GM20431 (cell line): ENCODE results near the gene SYNJ2.
"Not testable (repeated sequence)": the region's sequence is repeated elsewhere in the genome, so short reads cannot be mapped to it uniquely, and the experiment has no call there.

Experiments used
- in situ Hi-C: fragments of 300-500 bp; cut with MseI, MboI; formaldehyde crosslinking; loops from one replicate; pipeline ENCODE4 v1.15.0; 2020; ENCODE audit warnings: low sequenced_read_pairs; ENCODE audit not compliant: unreplicated experiment

SYNJ2 gene

DNA sequence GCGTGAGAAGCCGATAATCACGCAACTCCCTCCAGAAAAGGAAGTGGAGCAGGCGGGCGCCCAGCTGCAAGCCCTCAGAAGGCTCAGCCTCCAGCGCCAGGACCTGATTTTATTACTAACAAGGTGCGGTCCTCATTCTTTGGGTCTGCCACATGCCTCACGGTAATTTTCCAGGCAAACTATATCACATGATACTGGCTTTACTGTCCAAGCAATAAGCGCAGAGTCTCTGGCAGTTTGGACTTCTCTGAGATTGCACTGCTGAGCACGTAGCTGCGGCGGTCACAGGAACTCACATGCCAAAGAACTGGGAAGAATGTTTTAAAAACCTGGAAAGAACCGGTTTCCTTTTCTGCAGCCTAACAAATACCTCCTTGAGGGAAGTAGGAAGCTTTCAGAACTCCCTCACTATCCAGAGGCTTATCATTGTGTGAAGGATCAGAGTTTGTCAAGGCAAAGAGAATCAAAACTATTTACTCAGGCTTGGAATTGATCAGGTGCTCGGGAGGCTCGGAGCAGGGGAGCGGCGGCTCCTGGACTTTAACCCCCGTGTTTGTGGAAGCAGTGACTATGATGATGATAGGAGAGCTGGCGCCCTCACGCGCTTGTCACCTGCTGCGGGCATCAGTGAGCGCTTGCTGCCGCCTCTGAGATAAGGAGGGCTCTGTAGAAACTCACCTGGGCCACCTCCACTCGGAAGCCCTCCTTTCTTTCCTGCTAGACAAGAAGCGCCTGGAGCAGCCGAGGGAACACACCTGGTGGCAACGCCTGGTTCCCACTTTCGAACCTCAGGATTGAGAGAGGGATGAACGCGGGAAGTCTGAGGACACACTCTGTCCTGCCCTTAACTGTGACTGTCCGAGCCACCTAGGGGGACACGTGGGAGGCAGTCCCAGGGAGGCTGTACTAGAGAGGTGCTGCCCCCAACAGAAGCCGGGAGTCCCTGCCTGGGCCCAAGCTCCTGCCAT, 27.2 kb upstream of the SYNJ2 start:
- in situ Hi-C loops = no loop called here

DNA sequence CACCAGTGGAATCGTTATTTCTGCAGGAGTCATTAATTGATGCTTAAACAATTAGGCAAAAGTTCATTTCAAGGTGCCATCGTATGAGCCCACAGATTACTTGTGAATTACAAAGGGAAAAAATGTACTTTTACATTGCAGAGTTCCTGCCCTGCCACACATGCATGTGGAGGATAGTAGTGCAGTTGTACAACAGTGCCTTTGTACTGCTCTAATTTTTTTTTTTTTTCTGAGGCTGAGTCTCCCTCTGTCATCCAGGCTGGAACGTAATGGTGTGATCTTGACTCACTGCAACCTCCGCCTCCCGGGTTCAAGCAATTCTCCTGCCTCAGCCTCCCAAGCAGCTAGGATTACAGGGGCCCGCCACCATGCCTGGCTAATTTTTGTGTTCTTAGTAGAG, 26.0 kb upstream of the SYNJ2 start:
- in situ Hi-C loops = no loop called here

DNA sequence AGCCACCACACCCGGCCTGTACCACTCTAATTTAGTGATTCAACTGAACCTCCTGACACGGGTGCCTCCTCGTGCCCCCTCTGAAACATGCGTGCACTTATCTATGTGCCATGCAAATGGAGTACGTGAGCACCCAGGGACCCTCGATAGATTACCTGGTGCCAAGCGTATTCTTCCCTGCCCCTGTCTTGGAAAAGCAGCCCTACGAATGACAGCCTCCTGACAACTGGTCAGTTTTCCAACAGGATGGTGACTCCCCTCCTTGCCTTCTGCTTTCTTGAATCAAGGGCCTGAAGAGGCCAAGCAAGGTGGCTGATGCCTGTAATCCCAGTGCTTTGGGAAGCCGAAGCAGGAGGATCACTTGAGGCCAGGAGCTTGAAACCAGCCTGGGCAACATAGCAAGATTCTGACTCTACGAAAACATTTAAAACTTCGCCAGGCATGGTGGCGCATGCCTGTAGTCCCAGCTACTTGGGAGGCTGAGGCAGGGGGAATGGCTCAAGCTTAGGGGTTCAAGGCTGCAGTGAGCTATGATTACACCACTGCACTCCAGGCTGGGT, 25.4 kb upstream of the SYNJ2 start:
- in situ Hi-C loops = no loop called here

DNA sequence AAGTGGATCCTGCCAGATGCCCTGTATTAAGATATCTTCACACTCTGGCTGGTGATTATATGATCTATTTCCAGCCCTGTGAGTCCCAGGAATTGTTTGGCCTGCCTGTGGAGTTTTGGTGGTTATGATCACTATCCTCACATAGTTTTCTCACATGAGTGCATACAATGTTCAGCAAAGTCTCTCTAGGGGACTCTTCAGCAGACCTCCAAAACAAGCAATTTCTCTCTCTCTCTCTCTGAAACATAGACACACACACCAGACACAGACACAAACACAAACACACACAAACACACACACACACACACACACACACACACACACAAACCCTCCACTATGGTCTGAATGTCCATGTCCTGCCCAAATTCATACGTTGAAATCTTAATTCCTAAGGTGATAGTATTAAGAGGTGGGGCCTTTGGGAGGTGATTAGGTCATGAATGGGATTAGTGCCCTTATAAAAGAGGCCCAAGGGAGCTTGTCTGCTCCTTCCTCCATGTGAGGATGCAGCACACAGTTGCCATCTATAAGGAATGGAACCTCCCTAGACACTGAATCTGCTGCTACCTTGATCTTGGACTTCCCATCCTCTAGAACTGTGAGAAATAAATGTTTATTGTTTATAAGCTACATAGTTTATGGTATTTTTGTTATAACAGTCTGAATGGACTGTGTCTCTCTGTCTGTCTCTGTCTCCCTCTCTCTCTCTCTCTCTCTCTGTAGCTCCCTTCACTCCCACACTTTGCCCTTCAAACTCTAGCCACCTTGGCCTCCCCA, 22.0 kb upstream of the SYNJ2 start:
- in situ Hi-C loops = no loop called here

DNA sequence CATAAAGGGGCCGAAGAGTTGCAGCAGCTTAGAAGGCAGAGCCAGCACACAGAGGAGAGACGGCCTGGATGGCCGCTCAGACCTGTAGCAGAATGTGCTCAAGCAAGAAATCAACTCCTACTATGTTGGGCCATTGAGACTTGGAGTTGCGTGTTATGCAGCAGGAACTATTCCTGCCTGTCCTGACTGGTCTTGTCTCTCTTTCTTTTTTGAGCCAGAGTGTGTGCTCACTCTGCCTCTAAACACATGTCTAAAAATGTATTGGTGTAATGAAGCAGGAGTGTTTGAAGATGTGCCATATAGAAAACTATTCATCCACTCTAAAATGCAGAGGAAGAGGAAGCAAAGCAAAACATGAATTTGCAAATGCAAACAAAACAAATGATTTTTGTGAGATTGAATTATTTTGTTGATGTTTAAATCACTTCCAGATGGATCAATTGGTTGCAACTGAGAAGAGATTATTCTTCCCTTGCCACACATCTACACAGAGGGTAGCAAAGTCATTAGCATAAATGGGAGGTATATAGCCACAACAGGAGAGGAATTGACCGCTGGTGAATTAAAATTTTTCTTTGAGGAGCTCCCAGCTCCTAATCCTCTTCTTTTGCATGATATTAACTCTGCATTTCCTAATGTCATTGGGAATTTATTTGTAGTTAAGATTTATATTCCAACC, 20.4 kb upstream of the SYNJ2 start:
- in situ Hi-C loops = no loop called here

DNA sequence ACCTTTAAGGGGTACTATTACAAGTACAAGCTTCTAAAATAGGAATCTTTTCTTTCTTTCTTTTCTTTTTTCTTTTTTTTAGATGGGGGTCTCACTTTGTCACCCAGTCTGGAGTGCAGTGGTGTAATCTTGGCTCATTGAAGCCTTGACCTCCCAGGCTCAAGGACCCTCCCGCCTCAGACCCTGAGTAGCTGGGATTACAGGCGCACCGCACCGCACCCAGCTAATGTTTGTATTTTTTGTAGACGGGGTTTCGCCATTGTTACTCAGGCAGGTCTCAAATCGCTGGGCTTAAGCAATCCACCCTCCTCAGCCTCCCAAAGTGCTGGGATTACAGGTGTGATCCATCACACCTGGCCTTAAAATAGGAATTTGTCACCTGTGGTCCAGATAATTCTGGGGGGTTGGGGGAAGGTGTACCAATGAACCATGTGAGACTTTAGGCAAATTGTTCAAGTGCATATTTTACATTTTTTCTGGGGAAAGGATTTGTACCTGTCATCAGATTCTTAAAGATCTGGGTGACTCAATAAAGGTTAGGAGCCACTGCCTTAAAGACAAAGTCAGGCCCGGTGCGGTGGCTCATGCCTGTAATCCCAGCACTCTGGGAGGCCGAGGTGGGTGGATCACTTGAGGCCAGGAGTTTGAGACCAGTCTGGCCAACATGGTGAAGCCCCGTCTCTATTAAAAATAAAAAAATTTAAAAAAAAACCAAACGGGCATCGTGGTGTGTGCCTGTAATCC, 19.7 kb upstream of the SYNJ2 start:
- in situ Hi-C loops = no loop called here

DNA sequence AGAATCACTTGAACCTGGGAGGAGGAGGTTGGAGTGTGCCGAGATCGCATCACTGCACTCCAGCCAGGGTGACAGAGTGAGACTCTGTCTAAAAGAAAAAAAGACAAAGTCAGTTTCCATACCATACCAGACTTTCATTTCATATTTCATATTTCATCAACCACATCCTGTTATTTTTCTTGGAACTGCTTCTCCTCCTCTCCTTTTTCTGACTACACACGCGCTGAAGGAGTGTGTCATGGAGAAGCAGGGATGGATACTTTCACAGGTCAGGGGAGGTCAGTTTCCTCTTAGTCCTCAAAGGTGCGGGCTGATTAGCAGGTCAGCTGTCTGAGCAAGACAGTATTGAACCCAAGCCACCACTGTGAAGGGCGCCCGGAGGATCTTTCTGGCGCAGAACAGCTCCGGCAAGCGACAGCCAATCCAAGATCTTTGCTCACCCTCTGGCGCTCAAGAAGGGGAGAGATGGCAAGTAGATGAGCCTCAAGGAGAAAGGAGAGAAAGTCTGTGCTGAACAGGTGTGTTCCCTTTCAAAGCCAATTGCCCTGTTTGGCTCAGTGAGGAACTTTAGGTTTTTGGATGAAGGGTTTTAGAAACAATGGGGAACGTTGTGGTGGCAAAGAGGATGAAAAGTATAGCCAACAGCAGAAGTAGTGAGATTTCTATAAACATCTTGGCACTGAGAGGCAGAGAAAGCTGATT, 18.9 kb upstream of the SYNJ2 start:
- in situ Hi-C loops = no loop called here

DNA sequence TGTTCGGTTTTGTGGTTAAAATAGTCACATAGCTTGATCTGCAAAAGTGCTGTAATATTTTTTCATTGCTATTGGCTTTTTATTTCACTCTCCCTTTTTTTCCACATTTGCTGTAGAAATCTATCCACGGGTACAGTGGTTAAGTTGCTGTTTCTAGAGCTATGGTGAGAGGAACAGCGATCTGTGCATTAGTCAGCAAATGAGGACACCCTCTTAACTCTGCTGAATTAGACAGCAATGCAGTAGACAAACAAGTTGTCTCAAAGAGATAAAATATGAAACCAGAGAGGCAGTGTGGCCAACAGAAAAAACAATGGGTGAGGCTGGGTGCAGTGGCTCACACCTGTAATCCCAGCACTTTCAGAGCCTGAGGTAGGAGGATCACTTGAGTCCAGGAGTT, 17.6 kb upstream of the SYNJ2 start:
- in situ Hi-C loops = no loop called here

DNA sequence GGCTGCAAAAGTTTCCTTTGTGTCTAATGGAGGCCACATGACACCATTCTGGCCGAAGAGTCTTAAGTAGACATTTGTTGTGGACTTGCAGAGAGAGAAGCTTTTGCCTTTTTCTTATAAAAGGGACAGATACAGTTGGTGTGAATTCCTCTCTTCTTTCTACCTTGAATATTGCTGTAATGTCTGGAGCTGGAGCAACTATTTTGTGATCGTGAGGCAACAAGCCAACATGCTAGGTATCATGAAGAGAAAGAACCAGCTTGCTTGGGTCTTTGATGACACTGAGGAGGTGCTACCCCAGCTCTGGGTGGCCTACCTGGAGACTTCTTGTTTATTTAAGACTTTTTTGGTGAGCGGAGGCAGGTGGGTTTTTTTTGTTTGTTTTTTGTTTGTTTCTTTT, 16.3 kb upstream of the SYNJ2 start:
- in situ Hi-C loops = no loop called here

DNA sequence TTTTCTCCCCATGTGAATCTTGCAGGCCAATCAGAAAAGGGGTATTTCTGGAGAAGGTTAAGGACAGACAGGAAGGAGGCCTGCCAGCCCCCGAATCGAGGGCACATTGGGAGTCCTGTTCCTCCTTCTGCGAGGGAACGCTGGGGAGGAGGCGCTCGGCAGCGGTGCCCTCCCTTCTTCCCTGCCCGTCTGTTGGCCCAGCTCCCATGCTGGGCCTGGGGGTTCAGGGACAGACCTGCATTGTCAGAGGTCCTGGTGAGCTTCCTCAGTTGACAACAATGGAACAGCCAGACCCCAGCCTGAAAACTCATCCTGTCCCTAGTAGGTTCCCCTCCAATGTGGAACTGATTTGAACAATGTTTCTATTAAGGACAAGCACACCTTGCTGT, 15.1 kb upstream of the SYNJ2 start:
- in situ Hi-C loops = no loop called here

DNA sequence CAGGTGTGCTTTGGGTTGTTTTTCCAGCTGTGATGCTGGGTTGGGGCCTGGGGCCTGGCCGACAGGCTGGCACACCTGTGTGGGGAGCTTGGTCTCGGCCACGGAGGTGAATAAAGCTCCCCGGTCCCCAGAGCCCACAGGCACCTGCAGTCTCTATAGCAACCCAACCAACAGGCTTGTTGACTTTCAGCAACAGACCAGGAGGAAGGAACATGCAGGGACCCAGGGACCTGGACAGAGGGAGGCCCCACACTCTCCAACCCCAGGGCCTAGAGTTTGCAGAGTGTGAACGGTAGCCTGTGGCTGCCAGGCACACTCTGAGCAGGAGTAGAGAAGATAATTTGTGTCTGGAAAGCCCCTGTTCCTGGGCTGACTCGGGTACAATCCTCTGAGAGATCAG, 14.6 kb upstream of the SYNJ2 start:
- in situ Hi-C loops = no loop called here

DNA sequence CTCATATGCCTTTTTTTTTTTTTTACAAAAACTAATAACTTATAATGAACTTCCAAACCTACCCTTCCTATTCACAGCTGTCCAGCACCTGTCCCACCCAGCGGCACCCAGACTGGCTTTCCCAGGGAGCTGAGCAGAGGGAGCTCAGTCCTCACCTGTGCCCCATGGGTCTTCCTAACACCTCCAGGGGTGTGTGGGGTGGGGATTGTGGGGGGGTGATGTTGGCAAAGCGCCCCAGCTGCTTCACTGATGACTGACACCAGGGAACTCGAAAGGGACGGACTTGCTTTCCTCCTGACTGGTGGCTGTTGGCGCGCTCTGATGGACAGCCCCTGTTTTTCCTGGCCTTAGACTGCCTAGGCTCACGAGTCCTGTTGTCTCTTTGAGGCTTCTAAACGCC, 14.2 kb upstream of the SYNJ2 start:
- in situ Hi-C loops = no loop called here

DNA sequence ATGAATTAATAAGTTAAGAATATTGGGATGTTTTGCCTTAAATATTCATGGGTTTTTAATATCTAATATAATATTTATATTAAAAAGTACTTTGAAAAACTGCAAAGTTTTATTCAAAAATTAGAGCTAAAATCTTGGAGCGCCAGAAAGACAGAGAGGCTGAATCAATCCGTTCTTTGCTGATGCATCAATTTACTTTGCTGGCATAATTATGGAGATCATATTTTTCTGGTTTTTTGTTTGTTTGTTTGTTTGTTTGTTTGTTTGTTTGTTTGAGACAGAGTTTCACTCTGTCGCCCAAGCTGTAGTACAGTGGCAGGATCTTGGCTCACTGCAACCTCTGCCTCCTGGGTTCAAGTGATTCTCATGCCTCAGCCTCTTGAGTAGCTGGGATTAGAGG, 9.5 kb upstream of the SYNJ2 start:
- in situ Hi-C loops = not testable (repeated sequence)

DNA sequence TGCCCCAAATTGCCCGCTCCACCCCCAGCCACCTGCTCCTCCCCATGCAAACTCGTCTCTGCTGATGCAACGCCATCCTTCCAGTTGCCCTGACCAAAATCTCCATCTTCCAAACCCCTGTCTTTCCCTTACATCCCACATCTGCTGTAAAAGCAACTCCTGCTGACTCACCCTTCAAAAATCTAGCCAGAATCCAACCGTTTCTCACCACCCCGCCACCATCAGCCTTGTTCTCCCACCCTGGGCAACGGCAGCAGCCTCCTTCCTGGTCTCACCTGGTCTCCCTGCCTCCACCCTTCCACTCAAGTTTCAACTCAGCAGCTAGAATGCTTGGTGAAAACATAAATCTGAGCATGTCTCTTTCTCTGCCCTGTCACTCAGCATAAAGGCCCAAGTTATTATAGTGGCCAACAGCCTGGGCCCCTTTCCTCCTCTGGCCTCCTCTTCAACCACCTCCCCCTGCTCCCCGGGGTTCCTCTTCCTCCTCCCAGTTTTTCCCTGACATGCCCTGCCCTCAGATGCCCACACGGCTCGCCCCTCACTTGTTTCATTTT, 7.2 kb upstream of the SYNJ2 start:
- in situ Hi-C loops = no loop called here

DNA sequence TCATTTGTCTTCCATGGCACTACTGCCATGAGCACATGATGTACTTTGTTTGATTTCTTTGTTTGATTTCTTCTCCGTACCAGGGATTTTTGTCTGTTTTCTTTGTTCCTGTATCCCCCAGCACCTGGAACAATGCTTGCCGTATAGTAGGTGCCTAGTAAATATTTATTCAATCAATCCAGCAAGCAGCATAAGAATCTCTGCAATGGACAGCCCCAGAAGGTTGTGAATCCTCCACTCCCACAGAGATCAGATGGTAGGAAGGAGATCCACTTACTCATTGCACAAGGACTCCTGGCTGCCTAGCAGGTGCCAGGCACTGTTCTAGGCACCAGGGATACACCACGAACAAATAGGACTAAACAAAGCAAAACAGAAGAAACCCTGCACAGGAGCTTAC, 6.7 kb upstream of the SYNJ2 start:
- in situ Hi-C loops = no loop called here

DNA sequence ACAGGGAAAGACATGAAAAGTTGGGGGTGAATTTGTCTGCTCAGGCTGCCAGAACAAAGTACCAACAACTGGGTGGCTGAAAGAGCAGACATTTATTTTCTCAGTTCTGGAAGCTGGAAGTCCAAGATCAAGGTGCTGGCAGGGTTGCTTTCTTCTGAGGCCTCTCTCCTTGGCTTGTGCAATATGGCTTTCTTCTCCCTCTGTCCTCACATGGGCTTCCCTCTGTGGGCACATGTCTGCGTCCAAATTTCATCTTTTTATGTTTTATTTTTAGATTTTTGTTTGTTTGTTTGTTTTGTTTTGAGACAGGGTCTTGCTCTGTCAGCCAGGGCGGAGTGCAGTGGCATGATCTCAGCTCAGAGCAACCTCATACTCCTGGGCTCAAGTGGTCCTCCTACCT, 6.2 kb upstream of the SYNJ2 start:
- in situ Hi-C loops = no loop called here

DNA sequence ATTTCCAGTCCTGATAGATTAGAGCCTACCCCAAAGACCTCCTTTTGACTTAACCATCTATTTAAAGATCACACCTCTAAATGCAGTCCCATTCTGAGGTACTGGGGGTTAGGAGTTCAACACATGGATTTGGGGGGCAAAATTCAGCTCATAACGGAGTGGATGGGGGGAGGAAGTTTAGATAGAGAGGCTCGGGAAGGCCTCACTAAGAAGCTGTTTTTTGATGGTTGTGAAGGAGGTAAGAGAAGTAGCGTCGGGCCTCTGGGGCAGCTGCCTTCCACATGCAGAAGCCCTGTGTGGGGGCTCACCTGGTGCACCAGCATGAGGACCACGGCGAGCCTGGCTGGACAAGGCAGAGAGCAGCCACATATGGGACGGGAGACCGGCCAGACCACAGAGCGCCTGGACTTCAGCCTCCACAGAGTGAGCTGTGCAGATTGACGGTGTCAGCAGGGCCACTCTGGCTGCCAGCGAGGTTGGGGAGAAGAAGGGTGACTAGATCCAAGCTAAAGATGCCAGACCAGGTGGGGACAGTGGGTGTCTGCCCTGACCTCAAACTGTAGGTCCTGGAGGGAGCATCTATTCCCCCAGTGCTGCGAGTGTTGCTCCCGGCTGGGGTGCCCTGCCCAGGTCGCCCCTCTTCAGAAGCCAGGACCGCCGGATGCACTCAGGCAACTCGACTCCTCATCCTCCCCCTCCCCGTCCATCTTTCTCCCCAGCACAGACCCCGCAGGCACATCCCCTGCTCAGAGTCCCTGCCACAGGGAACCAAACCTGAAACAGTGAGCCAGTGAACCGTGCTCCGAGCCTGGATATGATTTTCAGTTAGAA, 5.1 kb upstream of the SYNJ2 start:
- in situ Hi-C loops = no loop called here

DNA sequence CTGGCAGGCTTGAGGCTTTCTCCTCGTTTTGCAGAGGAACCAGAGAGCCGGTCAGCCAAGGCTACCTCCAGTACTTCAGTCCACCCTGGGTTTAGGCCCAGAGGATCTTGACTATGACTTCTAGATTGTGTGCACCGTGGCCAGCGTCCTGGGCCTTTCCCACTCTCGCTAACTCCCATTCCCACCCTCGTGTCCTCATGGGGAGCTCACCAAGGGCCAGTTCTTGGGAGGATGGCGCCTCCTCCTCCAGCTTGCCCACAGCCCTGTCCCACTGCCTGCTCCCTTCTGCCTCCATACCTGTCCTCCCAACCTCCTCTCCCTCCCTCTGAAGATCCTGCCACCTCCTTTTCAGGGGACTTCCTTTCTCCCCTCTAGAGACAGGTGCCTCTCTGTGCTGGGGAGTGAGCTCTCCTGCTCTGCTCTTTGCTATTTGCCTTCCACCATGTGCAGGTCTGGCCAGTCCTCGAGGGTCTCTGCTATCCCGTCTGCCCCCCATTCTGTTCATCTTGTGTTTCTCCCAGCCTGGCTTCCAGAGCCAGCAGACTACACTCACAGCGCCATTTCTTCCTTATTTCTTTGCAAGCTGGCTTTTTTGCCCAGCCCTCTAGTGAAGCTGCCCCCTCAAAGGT, 4.4 kb upstream of the SYNJ2 start:
- in situ Hi-C loops = no loop called here
